Measurements from ENCODE around the gene PLA2G4B. TPM values are rescaled to one million over a fixed set of nuclear protein-coding genes. Genes with fewer than 3 reads are reported as not detected.

Gene PLA2G4B
- total and polyA plus RNA-seq, 2 of the 8 experiments (the other 6 are each of a cell fraction or from before 2014, with no cell fraction given), result 4.2 to 9.2 TPM

DNA sequence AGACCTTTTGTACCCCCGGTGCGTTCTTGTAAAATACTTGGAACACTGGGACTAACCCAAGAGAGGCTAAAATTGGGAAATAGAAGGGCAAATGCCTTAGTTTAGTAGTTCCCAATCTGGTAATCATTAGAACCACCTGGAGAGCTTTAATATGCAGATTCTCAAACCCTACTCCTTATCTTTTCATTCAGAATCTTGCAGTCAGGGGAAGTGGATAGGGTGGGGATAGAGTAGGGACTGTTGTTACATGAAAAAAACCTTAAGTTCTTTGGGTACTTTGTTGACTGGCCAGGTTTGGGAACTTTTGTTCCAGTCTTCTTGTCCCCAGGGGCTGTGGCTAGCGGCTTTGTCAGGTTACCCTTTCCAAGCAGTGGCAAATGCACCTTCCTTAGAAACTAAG lies 48.5 kb upstream of the PLA2G4B start:
- Histone ChIP-seq H3K9ac (replicated peaks in 1 of 4; ENCODE audit: extremely low read depth in 1 of 4, low read depth in 3 of 4, low read length in 3 of 4) (no peak overlapping the region), H3K4me1 (replicated peaks in 1 of 4; ENCODE audit: control insufficient read depth in 3 of 4, insufficient read depth in 4 of 4, low read length in 3 of 4) (peaks cover 6 to 19% (median 13%) of the 10 kb centered on the region in 4 experiments; a peak in 6 of 7 replicates), H2BK20ac (ENCODE audit: low read length) (no peak overlapping the region), H4K5ac (ENCODE audit: insufficient read length, low read depth, low read length) (no peak overlapping the region), H2AFZ (ENCODE audit: low read length) (no peak overlapping the region), H3K27ac (ENCODE audit: low read depth, low read length) (no peak overlapping the region), H3K56ac (replicated peaks; ENCODE audit: insufficient read length, low read depth, low read length) (no peak overlapping the region), H3K9me3 (ENCODE audit: insufficient read depth in 2 of 2, low read depth in 1 of 2, low read length in 1 of 2) (no peaks in the 10 kb centered on the region), H3K14ac (ENCODE audit: insufficient read length) (no peak overlapping the region), H3K27me3 (replicated peaks in 1 of 4; ENCODE audit: control insufficient read depth in 3 of 4, extremely low read depth in 1 of 4, insufficient read depth in 3 of 4, low read length in 3 of 4) (no peaks in the 10 kb centered on the region), H4K8ac (ENCODE audit: extremely low read depth, insufficient read depth, low read length) (no peak overlapping the region), H3K79me1 (ENCODE audit: low read depth, low read length) (no peaks in the 10 kb centered on the region), H3K23me2 (ENCODE audit: low read depth, low read length) (no peaks in the 10 kb centered on the region), H3K18ac (ENCODE audit: extremely low read depth, low read length) (no peak overlapping the region), H2BK120ac (replicated peaks; ENCODE audit: low read depth, low read length) (no peak overlapping the region), H4K91ac (replicated peaks; ENCODE audit: insufficient read length, low read length) (no peak overlapping the region), H2AK5ac (ENCODE audit: low read depth, low read length) (no peak overlapping the region), H2BK5ac (ENCODE audit: low read depth, low read length) (no peak overlapping the region), H3K79me2 (ENCODE audit: control insufficient read depth in 1 of 2, insufficient read depth in 2 of 2, low read length in 2 of 2) (peaks cover 0 to under 1% of the 10 kb centered on the region in 2 experiments; a peak in 1 of 4 replicates), H3K23ac (ENCODE audit: insufficient read length) (no peak overlapping the region), H2BK12ac (ENCODE audit: low read depth, low read length) (peak overlapping the region; percentile 85; the same call in 1 of the 2 replicates), H4K20me1 (replicated peaks in 1 of 2; ENCODE audit: control insufficient read depth in 1 of 2, insufficient read depth in 2 of 2, low read length in 2 of 2) (no peaks in the 10 kb centered on the region), H3K4me2 (ENCODE audit: insufficient read depth in 1 of 2, low read depth in 2 of 2, low read length in 2 of 2) (peak overlapping the region; percentile 27 to 41; a peak in 2 of 4 replicates), H3K4ac (replicated peaks; ENCODE audit: insufficient read length, low read depth, low read length) (no peak overlapping the region), H2BK15ac (ENCODE audit: low read length) (no peak overlapping the region), H3K4me3 (ENCODE audit: extremely low read depth in 1 of 4, insufficient read depth in 2 of 4, low read depth in 3 of 4, low read length in 4 of 4) (no peak overlapping the region), H3K36me3 (ENCODE audit: control insufficient read depth in 2 of 4, insufficient read depth in 4 of 4, low read length in 3 of 4) (no peaks in the 10 kb centered on the region)
- no peak for FAIRE-seq
- CTCF ChIA-PET (ENCODE audit: partially characterized antibody), result interaction anchor here (1.8 to 6.1 kb wide), 4 partner anchors 15 to 187 kb away, joined by 5 to 60 read pairs (median 9); partner anchors contain the start of gene MAPKBP1
- no peak for DNase-seq (ENCODE audit: low read depth in 1 of 2, low spot score in 2 of 2)
- 64% methylated on average over 3 of the region's 3 CpGs; no CpG with 5 or more reads in 1 of the 2 experiments for WGBS, 2 experiments (ENCODE audit: extremely low coverage in 1 of 2, insufficient coverage in 1 of 2, insufficient read length in 1 of 2, insufficient replicate concordance in 2 of 2, low coverage in 1 of 2, low lambda C conversion rate in 2 of 2, missing lambda C conversion rate in 1 of 2)
- POLR2A ChIA-PET (ENCODE audit: partially characterized antibody), result interaction anchor here (5.1 kb wide), 1 partner anchor 16 kb away, joined by 24 read pairs; the partner anchor contains the start of gene MAPKBP1
- TF ChIP-seq KDM4A (IDR thresholded peaks at IDR 0.05; ENCODE audit: low read depth, low read length, severe bottlenecking) (no peak), SUZ12 (IDR thresholded peaks at IDR 0.05; ENCODE audit: low read length) (no peak), POLR2A (IDR thresholded peaks at IDR 0.05; ENCODE audit: control extremely low read depth in 1 of 2, low read depth in 2 of 2, low read length in 2 of 2) (no peak), ASH2L (IDR thresholded peaks at IDR 0.05; ENCODE audit: low read length) (no peak), RFX5 (IDR thresholded peaks at IDR 0.05; ENCODE audit: borderline replicate concordance, low read depth, low read length) (no peak), GABPA (IDR thresholded peaks at IDR 0.05; ENCODE audit: borderline replicate concordance, insufficient read depth, low read length) (no peak), CEBPB (IDR thresholded peaks at IDR 0.05; ENCODE audit: low read depth, low read length) (no peak), TEAD4 (IDR thresholded peaks at IDR 0.05; ENCODE audit: low read depth, low read length) (no peak), SP4 (IDR thresholded peaks at IDR 0.05; ENCODE audit: low read length) (no peak), MAFK (IDR thresholded peaks at IDR 0.05; ENCODE audit: low read depth, low read length) (no peak), PHF8 (conservative IDR thresholded peaks at IDR 0.05; ENCODE audit: low read depth, low read length) (no peak)
- TF ChIP-seq, protein P1, sequence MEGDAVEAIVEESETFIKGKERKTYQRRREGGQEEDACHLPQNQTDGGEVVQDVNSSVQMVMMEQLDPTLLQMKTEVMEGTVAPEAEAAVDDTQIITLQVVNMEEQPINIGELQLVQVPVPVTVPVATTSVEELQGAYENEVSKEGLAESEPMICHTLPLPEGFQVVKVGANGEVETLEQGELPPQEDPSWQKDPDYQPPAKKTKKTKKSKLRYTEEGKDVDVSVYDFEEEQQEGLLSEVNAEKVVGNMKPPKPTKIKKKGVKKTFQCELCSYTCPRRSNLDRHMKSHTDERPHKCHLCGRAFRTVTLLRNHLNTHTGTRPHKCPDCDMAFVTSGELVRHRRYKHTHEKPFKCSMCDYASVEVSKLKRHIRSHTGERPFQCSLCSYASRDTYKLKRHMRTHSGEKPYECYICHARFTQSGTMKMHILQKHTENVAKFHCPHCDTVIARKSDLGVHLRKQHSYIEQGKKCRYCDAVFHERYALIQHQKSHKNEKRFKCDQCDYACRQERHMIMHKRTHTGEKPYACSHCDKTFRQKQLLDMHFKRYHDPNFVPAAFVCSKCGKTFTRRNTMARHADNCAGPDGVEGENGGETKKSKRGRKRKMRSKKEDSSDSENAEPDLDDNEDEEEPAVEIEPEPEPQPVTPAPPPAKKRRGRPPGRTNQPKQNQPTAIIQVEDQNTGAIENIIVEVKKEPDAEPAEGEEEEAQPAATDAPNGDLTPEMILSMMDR (IDR thresholded peaks at IDR 0.05; ENCODE audit: control extremely low read depth in 1 of 3, insufficient read depth in 1 of 3, low read depth in 1 of 3, low read length in 3 of 3), result no peak
